SIG-M5 (cell line): Measurements from ENCODE around the gene MIOS.

ENCODE experiments used
- DNase-seq: peaks from one replicate; lab custom pipeline; 2025; lab: John Stamatoyannopoulos, UW

The MIOS gene

GRCh38 chr7:7583731-7584130, 17.0 kb downstream of the MIOS start:
- DNase-seq, result no peak

GRCh38 chr7:7584653-7585052, 18.0 kb downstream of the MIOS start:
- DNase-seq, result no peak

- DNase-seq, result no peak
These were observed 18.7 kb downstream of the MIOS start for GRCh38 chr7:7585241-7585928.

- DNase-seq, result no peak
These were observed 28.8 kb downstream of the MIOS start for GRCh38 chr7:7595451-7595850.

- DNase-seq, result no peak
These were observed 29.5 kb downstream of the MIOS start for GRCh38 chr7:7596176-7596575.

GRCh38 chr7:7607010-7607409, 40.3 kb downstream of the MIOS start:
- DNase-seq, result no peak

- no peak for DNase-seq
These were observed 42.6 kb downstream of the MIOS start for GRCh38 chr7:7609330-7609729.

- no peak for DNase-seq
These were observed 45.8 kb downstream of the MIOS start for GRCh38 chr7:7612519-7612918.

- no peak for DNase-seq
These were observed 46.5 kb downstream of the MIOS start for GRCh38 chr7:7613210-7613609.

GRCh38 chr7:7614018-7614741, 47.5 kb downstream of the MIOS start:
- DNase-seq, result no peak

GRCh38 chr7:7617550-7617949, 50.9 kb downstream of the MIOS start:
- no peak for DNase-seq

GRCh38 chr7:7618410-7618809, 51.7 kb downstream of the MIOS start:
- no peak for DNase-seq

- no peak for DNase-seq
These were observed 53.6 kb downstream of the MIOS start for GRCh38 chr7:7620236-7620635.

GRCh38 chr7:7620644-7621210, 54.0 kb downstream of the MIOS start:
- no peak for DNase-seq

- no peak for DNase-seq
These were observed 61.8 kb downstream of the MIOS start for GRCh38 chr7:7628476-7628875.

GRCh38 chr7:7630626-7631329, 64.1 kb downstream of the MIOS start:
- no peak for DNase-seq

GRCh38 chr7:7639421-7639820, 72.7 kb downstream of the MIOS start:
- DNase-seq, result no peak

GRCh38 chr7:7639847-7640220, 73.2 kb downstream of the MIOS start:
- no peak for DNase-seq

GRCh38 chr7:7640221-7641128, 73.8 kb downstream of the MIOS start, which contains the start of gene UMAD1:
UMAD1 (plus strand) TSS chr7:7640752; CDS start chr7:7673372, 32,620 bp downstream.
- peak; percentile 96 for DNase-seq

GRCh38 chr7:7641129-7641663, 74.5 kb downstream of the MIOS start:
- DNase-seq, result no peak

GRCh38 chr7:7642081-7642480, 75.4 kb downstream of the MIOS start:
- DNase-seq, result no peak
